Thymus (tissue), 14 donors: Measurements from ENCODE around the gene EFHB. TPM values are rescaled to one million over a fixed set of nuclear protein-coding genes. Genes with fewer than 3 reads are reported as not detected.
A peak's percentile ranks its signal among the peaks of the same experiment; 100 is the strongest.

ENCODE experiments used
- DNase-seq, 9 donors: peaks; one replicate each; pipeline ENCODE4 v3.0.0-alpha.2; 2013; ENCODE audit warnings: low spot score in 9 of 9, low read depth in 6 of 9, missing footprints in 1 of 9
- H3K27ac ChIP-seq, 2 donors: one replicate each; pipeline ENCODE4 v1.5.1; 2013; ENCODE audit warnings: control low read depth in 1 of 2, low read depth in 1 of 2, low read length in 1 of 2, mild to moderate bottlenecking in 1 of 2, moderate library complexity in 1 of 2
- H3K27me3 ChIP-seq, 2 donors: one replicate each; pipeline ENCODE4 v1.5.1; 2013; ENCODE audit warnings: low read length in 1 of 2; ENCODE audit not compliant: control insufficient read depth in 2 of 2, insufficient read depth in 1 of 2
- H3K36me3 ChIP-seq, 2 donors: one replicate each; pipeline ENCODE4 v1.5.1; 2013; ENCODE audit warnings: low read length in 1 of 2, mild to moderate bottlenecking in 1 of 2, moderate library complexity in 1 of 2; ENCODE audit not compliant: control insufficient read depth in 2 of 2, insufficient read depth in 2 of 2
- H3K4me1 ChIP-seq, 2 donors: one replicate each; pipeline ENCODE4 v1.5.1; 2013; ENCODE audit warnings: low read length in 2 of 2; ENCODE audit not compliant: control insufficient read depth in 2 of 2, insufficient read depth in 2 of 2
- H3K4me3 ChIP-seq, 2 donors: one replicate each; pipeline ENCODE4 v1.5.1; 2013; ENCODE audit warnings: low read length in 2 of 2, control low read depth in 1 of 2, mild to moderate bottlenecking in 1 of 2
- H3K9me3 ChIP-seq, 2 donors: one replicate each; pipeline ENCODE4 v1.5.1; 2013; ENCODE audit warnings: low read length in 1 of 2, mild to moderate bottlenecking in 1 of 2; ENCODE audit not compliant: control insufficient read depth in 2 of 2, insufficient read depth in 1 of 2
- WGBS: extraction: QIAGEN DNeasy Blood & Tissue Kit; methylation state at CpG from one replicate; pipeline ENCODE4 v1.1.7; 2013; 5-methylcytosine and 5-hydroxymethylcytosine counted together
- long read RNA-seq, 10 donors: transcript quantifications; one replicate each; lab custom pipeline, GENCODE V29; 2026
- polyA plus RNA-seq: library from polyadenylated mRNA; stranded (reverse); fragments of 200-250 nt; gene quantifications from one replicate; pipeline ENCODE4 v1.2.3, GENCODE V29; 2013
- total RNA-seq: library from RNA; stranded (reverse); fragments of 120-200 nt; gene quantifications from one replicate; pipeline ENCODE4 v1.2.4, GENCODE V29; 2013
- donor health status: healthy.

Gene EFHB, protein sequence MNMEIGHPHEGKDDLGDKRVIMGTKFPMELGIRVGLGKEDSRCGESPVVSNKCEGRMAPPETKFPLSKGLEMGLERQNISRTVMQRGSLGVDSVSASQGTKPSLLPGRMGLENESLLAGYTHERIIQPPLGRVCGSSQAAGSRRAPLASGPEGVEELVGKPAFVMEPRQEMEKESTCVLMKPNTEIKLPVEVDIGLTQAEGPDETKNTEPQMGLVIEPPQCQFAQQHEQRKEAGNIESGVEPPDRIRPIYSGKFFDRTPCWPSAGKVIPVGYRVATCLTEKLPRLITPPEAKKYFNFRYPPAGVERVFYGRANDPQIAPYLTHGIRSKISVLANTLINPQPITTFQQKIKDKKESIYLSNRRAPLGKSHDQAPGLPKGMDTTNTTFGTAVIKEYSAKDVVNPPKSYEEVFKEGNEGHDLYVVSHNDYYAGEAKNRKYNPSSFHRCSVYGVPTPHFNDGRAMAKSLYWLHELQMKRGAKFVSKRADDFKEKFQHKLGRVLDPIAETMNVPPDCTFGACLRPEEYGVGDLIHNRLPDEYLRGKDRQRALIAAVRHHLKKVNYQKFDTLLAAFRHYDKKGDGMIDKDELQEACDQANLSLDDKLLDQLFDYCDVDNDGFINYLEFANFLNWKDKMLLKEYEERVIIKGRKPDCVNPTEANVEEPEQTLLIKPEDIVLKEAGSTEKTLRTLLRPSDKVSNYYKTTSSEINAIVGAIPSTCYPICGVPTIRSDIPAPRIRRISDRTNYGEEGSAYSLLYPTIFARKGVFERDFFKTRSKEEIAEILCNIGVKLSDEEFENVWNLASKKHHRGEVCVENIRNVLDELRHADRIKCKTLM
- total RNA-seq (0.94 TPM), polyA plus RNA-seq (2.3 TPM)
- long read RNA-seq, donor 1, result 0 reads
- long read RNA-seq, donor 2, partial matches to known transcripts, result 10 of 50 reads
- long read RNA-seq, donor 2, other reads (novel, unspliced or antisense), result 40 of 50 reads
- long read RNA-seq, donor 3, partial matches to known transcripts, result 0 of 1 reads
- long read RNA-seq, donor 3, other reads (novel, unspliced or antisense), result 0 of 1 reads
- long read RNA-seq, donor 4, partial matches to known transcripts, result 5 of 23 reads
- long read RNA-seq, donor 4, other reads (novel, unspliced or antisense), result 18 of 23 reads
- long read RNA-seq, donor 5, partial matches to known transcripts, result 40 of 64 reads
- long read RNA-seq, donor 5, other reads (novel, unspliced or antisense), result 24 of 64 reads
- long read RNA-seq, donor 6, result 0 reads
- long read RNA-seq, donor 7, partial matches to known transcripts, result 0 of 1 reads
- long read RNA-seq, donor 7, other reads (novel, unspliced or antisense), result 0 of 1 reads
- long read RNA-seq, donor 8, result 0 reads
- long read RNA-seq, donor 9, result 0 reads
- long read RNA-seq, donor 10, partial matches to known transcripts, result 0 of 1 reads
- long read RNA-seq, donor 10, other reads (novel, unspliced or antisense), result 0 of 1 reads

DNA sequence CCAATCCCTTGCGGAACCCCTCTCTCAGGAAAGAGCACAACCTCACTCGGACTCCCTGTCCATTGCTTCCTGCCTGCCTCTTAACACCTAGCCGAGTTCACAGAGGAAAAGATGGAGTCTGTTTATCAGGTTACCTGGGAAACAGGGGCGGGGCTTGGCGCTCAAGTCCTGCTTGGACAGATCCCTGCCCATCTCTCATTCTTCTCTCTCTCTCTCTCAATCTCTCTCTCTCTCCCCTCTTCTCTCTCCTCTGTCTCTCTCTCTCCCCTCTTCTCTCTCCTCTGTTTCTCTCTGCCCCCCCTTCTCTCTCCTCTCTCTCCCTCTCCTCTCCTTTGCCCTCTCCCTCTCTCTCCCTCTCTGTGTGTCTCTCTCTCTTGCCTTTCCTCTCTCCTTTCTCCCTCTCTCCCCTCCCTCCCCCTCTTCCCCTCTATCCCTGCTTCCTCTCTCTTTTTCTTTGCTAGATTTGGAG, at the start of gene EFHB:
Gene EFHB, minus strand, starts transcription at position 120 of the 469 bp plus-strand sequence. CDS start 199 bp downstream, outside the sequence.
- Histone ChIP-seq H3K36me3 (no peaks in the 10 kb centered on the region), H3K4me3 (no peak within 1 kb of the TSS), H3K27me3 (no peaks in the 10 kb centered on the region), H3K4me1 (no peaks in the 10 kb centered on the region), H3K9me3 (no peaks in the 10 kb centered on the region), H3K27ac (no peak within 1 kb of the TSS)
- 75% methylated on average over 5 of the region's 5 CpGs for WGBS
- DNase-seq, result peak in 1 of 9 donors; percentile 15

DNA sequence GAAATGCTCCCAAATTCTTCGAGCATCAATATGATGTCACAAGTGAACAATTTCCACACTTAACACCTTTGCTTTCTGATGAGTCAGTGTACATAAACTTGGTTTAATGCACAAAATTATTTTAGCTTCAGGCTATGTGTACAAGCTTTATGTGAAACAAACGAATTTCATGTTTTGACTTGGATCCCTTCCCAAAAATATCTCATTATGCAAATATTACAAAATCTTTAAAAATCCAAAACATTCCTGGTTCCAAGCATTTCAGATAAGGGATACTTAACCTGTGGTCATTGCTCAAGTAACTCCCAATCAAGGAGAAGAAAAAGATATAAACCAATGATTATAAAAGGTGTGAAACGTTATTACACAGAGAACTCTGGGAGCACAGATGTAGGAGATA, 38.0 kb upstream of the EFHB start:
- Histone ChIP-seq H3K27ac (no peak overlapping the region), H3K4me1 (no peaks in the 10 kb centered on the region), H3K27me3 (no peaks in the 10 kb centered on the region), H3K4me3 (no peak overlapping the region), H3K36me3 (peaks cover 16 to 39% of the 10 kb centered on the region in 2 donors), H3K9me3 (no peaks in the 10 kb centered on the region)
- 97% methylated on average over 3 of the region's 3 CpGs for WGBS
- no peak for DNase-seq

DNA sequence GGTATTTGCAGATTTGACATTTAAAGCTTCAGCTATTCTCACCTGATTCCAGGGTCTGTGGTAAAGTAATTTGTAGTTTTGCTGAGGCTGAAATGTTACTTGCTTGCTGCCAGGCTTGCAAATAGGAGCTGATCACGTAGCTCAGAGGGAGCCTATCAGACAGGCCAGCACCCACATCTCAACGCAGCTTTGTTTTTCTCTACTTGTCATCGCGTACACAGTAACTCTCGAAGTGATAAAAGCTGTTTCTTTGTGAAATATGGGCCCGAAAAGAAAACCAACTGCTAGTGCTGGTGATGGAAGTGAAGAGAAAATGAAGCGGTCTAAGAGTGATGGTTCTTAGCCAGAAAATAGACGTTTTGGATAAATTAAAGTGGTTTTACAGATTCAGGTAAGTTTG, 36.3 kb upstream of the EFHB start:
- 97% methylated on average over 8 of the region's 8 CpGs for WGBS
- peaks cover 16 to 27% of the 10 kb centered on the region in 2 donors for H3K36me3 ChIP-seq
- H3K9me3 ChIP-seq, result no peaks in the 10 kb centered on the region
- no peak overlapping the region for H3K4me3 ChIP-seq
- no peaks in the 10 kb centered on the region for H3K27me3 ChIP-seq
- DNase-seq, result no peak
- H3K27ac ChIP-seq, result no peak overlapping the region
- no peaks in the 10 kb centered on the region for H3K4me1 ChIP-seq

DNA sequence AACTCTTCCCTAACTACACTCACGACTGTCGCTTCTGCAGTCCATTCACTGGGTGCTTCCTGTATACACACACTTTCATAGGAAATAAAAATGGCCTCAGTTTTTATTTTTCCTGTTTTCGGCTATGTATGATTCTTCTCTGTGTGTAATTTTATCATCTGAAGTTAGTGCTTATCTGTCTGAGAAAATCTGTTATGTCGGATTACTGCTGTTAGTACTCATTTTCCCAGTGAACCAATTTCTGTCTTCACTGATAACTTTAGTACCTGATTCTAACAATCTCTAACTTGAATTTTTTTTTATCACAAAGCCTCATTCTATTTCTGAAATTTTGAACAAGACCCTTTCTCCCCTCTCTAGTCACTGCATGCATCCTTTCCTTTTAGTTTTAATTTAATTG, 33.8 kb upstream of the EFHB start:
- H3K27me3 ChIP-seq, result no peaks in the 10 kb centered on the region
- WGBS, result 95% methylated on average over 4 of the region's 4 CpGs
- peaks cover 9 to 17% of the 10 kb centered on the region in 2 donors for H3K36me3 ChIP-seq
- H3K4me1 ChIP-seq, result no peaks in the 10 kb centered on the region
- H3K27ac ChIP-seq, result no peak overlapping the region
- H3K4me3 ChIP-seq, result no peak overlapping the region
- no peak for DNase-seq
- no peaks in the 10 kb centered on the region for H3K9me3 ChIP-seq

DNA sequence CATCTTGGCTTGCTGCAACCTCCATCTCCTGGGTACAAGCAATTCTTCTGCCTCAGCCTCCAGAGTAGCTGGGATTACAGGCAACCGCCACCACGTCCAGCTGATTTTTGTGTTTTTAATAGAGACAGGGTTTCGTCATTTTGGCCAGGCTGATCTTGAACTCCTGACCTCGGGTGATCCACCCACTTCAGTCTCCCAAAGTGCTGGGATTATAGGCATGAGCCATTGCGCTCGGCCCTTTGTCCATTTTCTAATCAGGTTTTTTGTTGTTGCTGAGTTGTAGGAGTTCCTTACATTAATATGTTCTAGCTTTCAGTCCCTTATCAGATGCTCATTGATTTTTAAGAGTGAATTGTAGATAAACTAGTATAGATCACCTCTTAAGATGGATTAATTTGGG, 33.2 kb upstream of the EFHB start:
- Histone ChIP-seq H3K36me3 (peaks cover 11 to 17% of the 10 kb centered on the region in 2 donors), H3K9me3 (no peaks in the 10 kb centered on the region), H3K27me3 (no peaks in the 10 kb centered on the region), H3K27ac (no peak overlapping the region), H3K4me3 (no peak overlapping the region), H3K4me1 (no peaks in the 10 kb centered on the region)
- DNase-seq, result no peak
- 98% methylated on average over 6 of the region's 6 CpGs for WGBS

DNA sequence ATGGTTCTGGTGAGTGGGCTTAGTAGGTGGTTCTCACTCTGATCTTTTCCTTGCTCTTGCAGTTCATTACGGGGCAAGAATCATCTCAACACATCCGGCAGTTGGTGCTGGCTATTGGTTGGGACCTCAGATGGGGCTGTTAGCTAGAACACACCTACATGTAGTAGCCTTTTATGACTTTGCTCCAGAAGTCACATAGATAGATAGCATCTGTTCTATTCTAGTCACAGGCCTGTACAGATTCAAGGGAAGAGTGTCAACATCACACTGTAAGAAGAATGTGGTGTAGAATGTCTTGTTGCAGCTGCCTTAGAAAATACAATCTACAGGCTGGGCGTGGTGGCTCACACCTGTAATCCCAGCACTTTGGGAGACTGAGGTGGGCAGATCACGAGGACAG, 27.9 kb upstream of the EFHB start:
- 99% methylated on average over 4 of the region's 4 CpGs for WGBS
- H3K4me1 ChIP-seq, result no peaks in the 10 kb centered on the region

DNA sequence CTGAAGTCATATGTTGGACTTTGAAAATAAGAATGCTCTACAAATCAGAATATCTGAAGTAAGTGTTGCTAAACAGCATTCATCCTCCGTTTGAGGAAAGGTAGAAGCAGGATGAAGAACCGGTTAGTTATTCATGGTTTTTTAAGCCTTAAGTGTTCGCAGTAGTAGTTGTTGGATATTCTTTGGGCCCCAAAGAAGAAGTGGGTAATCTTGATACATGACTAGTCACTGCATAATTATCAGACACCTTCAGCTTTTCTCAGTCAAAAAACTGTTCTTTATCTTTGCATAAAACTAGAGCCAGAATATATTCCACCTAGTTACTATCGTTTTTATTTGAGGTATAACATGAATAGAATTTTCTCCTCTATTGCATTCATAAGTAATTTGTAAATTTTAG, 26.7 kb upstream of the EFHB start:
- Histone ChIP-seq H3K27ac (no peak overlapping the region), H3K27me3 (no peaks in the 10 kb centered on the region), H3K9me3 (no peaks in the 10 kb centered on the region), H3K4me1 (no peaks in the 10 kb centered on the region), H3K4me3 (no peak overlapping the region), H3K36me3 (peaks cover 12 to 24% of the 10 kb centered on the region in 2 donors)
- 96% methylated on average over 4 of the region's 4 CpGs for WGBS
- DNase-seq, result no peak

More for the DNA sequence above, 27.9 kb upstream of the EFHB start:
- Histone ChIP-seq H3K36me3 (peaks cover 12 to 17% of the 10 kb centered on the region in 2 donors), H3K9me3 (no peaks in the 10 kb centered on the region), H3K4me3 (no peak overlapping the region), H3K27ac (no peak overlapping the region), H3K27me3 (no peaks in the 10 kb centered on the region)
- no peak for DNase-seq

DNA sequence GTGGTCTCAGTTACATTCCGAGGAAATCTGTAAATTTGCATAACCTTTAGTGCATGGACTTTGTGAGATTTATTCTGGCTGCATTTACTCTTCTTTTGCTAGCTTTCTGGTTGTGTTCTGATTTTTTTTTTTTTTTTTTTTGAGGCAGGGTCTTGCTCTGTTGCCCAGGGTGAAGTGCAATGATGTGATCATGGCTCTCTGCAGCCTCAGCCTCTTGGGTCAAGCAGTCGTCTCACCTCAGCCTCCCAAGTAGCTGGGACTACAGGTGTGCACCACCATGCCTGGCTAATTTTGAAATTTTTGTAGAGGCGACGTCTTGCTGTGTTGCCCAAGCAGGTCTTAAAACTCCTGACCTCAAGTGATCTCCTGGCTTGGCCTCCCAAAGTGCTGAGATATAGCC, 25.5 kb upstream of the EFHB start:
- Histone ChIP-seq H3K36me3 (peaks cover 12 to 30% of the 10 kb centered on the region in 2 donors), H3K4me3 (no peak overlapping the region), H3K9me3 (no peaks in the 10 kb centered on the region), H3K27me3 (no peaks in the 10 kb centered on the region), H3K4me1 (no peaks in the 10 kb centered on the region), H3K27ac (no peak overlapping the region)
- DNase-seq, result no peak
- 76% methylated on average over 4 of the region's 4 CpGs for WGBS
